ENCODE results near the gene MYO3B.

GRCh38 chr2:170544817-170545216, 366.9 kb downstream of the MYO3B start:
- TF ChIP-seq USF2 (CRISPR knock-in tag; IDR thresholded peaks at IDR 0.05) = no peak
- no peak for TF ChIP-seq CTCF (IDR thresholded peaks at IDR 0.05)
- TF ChIP-seq, protein P1, sequence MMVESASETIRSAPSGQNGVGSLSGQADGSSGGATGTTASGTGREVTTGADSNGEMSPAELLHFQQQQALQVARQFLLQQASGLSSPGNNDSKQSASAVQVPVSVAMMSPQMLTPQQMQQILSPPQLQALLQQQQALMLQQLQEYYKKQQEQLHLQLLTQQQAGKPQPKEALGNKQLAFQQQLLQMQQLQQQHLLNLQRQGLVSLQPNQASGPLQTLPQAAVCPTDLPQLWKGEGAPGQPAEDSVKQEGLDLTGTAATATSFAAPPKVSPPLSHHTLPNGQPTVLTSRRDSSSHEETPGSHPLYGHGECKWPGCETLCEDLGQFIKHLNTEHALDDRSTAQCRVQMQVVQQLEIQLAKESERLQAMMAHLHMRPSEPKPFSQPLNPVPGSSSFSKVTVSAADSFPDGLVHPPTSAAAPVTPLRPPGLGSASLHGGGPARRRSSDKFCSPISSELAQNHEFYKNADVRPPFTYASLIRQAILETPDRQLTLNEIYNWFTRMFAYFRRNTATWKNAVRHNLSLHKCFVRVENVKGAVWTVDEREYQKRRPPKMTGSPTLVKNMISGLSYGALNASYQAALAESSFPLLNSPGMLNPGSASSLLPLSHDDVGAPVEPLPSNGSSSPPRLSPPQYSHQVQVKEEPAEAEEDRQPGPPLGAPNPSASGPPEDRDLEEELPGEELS (CRISPR knock-in tag; IDR thresholded peaks at IDR 0.05) = no peak

All from WTC11 (cell line).